ENCODE measurements around the gene TMEM63A.

- no peak for TF ChIP-seq CTCF (IDR thresholded peaks at IDR 0.05; ENCODE audit: extremely low read depth in 1 of 2, insufficient read depth in 1 of 2, low read depth in 1 of 2, low read length in 2 of 2)
- TF ChIP-seq EZH2 (IDR thresholded peaks at IDR 0.05; ENCODE audit: borderline replicate concordance, low read depth, low read length, severe bottlenecking), result no peak
- TF ChIP-seq MYC (IDR thresholded peaks at IDR 0.05; ENCODE audit: low read depth, low read length), result no peak
- no peak for TF ChIP-seq POLR2A (IDR thresholded peaks at IDR 0.05; ENCODE audit: low read depth, low read length)
- no peak for TF ChIP-seq GATA2 (IDR thresholded peaks at IDR 0.05; ENCODE audit: insufficient read depth, insufficient read length, low read depth, low read length)
- no peak for TF ChIP-seq FOS (IDR thresholded peaks at IDR 0.05; ENCODE audit: borderline replicate concordance, insufficient read depth, low read length)
Observed at GRCh38 chr1:225896937-225897549, 14.9 kb upstream of the TMEM63A start.

Measured in endothelial cell of umbilical vein (primary cell).